Measurements from ENCODE around the gene NYAP2. TPM values are rescaled to one million over a fixed set of nuclear protein-coding genes. Genes with fewer than 3 reads are reported as not detected.

NYAP2 gene
- polyA plus RNA-seq, 1 donor = 0.40 TPM

DNA sequence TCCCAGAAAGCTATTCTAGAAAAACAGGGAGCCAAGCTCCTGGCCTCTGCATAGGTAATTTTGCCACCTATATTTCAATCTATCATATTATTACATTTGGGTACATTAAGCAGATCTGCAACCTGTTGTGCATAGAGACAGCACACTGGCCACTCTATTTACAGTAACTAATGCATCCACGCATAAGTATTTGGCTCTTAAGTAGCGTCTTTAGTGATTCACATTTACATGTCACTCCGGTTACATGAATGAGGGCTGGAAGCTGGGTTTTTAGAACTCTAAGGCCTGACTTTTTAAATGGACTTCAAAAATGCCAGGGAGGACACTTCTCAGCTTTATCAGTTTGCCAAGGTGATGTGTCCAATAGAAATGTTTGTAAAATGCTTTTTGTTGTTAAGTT is 97.7 kb downstream of the NYAP2 start:
- no peak overlapping the region for H3K27ac ChIP-seq (ENCODE audit: low read length)
- H3K27me3 ChIP-seq (ENCODE audit: control insufficient read depth, insufficient read depth, low read length) = no peaks in the 10 kb centered on the region
- no peak overlapping the region for H3K4me3 ChIP-seq (ENCODE audit: low read length)
- H3K4me1 ChIP-seq (ENCODE audit: control insufficient read depth, insufficient read depth, low read length) = no peaks in the 10 kb centered on the region
- no peak for DNase-seq
- WGBS (ENCODE audit: insufficient coverage, low lambda C conversion rate) = 100% methylated on average over 1 of the region's 3 CpGs
- H3K36me3 ChIP-seq (ENCODE audit: control insufficient read depth, insufficient read depth, low read length) = no peaks in the 10 kb centered on the region
- no peaks in the 10 kb centered on the region for H3K9me3 ChIP-seq (ENCODE audit: control insufficient read depth, low read depth, low read length)

DNA sequence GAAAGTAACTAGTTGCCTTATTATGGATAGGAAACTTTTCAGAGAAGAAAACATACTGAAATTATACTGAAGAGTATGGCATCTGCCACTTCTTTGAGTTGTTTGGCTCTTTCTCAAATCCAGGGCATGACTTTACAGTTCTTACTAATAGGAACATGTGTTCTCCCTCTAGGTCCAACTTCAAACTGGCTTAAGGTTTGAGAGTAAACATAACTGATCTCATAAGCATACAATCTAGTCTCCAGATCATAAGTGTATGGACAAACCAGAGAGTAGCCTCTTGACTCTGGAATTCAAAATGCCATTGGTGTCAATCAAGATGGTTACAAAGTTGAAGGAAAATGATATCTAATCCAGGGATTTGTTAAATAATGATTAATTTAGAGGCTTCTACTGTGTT is 101.5 kb downstream of the NYAP2 start:
- no peaks in the 10 kb centered on the region for H3K4me1 ChIP-seq (ENCODE audit: control insufficient read depth, insufficient read depth, low read length)
- DNase-seq = no peak
- no peaks in the 10 kb centered on the region for H3K36me3 ChIP-seq (ENCODE audit: control insufficient read depth, insufficient read depth, low read length)
- no peaks in the 10 kb centered on the region for H3K27me3 ChIP-seq (ENCODE audit: control insufficient read depth, insufficient read depth, low read length)
- H3K4me3 ChIP-seq (ENCODE audit: low read length) = no peak overlapping the region
- H3K27ac ChIP-seq (ENCODE audit: low read length) = no peak overlapping the region
- H3K9me3 ChIP-seq (ENCODE audit: control insufficient read depth, low read depth, low read length) = no peaks in the 10 kb centered on the region

DNA sequence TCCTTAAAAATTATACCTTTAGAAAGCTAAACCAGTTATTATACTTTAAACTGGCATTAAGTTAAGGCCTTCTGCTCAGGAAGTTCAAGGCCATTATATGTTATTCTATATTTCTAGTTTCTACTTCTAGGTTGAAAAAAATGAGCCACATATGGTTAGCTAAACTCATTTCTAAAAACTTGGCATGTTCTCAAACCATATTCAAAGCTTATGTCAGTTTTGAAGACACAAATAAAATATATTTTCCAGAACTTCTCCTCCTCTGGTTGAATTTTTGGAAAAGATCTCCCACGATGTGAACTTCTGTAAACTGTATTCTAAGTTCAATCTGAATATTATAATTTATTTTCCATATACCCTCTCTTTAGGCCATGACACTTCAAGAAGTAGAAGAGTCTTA is 103.5 kb downstream of the NYAP2 start:
- Histone ChIP-seq H3K9me3 (ENCODE audit: control insufficient read depth, low read depth, low read length) (no peaks in the 10 kb centered on the region), H3K27ac (ENCODE audit: low read length) (no peak overlapping the region), H3K36me3 (ENCODE audit: control insufficient read depth, insufficient read depth, low read length) (no peaks in the 10 kb centered on the region), H3K27me3 (ENCODE audit: control insufficient read depth, insufficient read depth, low read length) (peaks cover 2% of the 10 kb centered on the region), H3K4me1 (ENCODE audit: control insufficient read depth, insufficient read depth, low read length) (no peaks in the 10 kb centered on the region), H3K4me3 (ENCODE audit: low read length) (no peak overlapping the region)
- no peak for DNase-seq
- no CpG with 5 or more reads among the region's 1 CpG for WGBS (ENCODE audit: insufficient coverage, low lambda C conversion rate)

DNA sequence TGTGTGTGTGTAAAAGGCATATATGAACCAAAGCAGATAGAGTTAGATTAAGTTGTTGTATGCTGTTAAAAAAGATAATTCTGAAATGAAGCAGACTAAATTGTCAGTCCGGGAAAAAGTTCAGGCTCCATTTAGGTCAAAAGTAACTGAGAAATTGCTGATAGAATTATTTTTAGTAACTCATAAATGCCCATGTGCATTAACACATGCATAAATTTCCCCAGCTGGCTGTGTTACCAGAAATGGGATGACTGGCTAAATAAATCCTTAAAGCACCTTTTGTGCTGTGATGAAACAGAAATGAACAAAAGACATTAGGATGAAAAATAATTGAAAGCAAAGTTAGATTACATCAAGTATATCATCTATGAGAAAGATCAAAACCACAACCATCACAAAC is 111.3 kb downstream of the NYAP2 start:
- Histone ChIP-seq H3K9me3 (ENCODE audit: control insufficient read depth, low read depth, low read length) (no peaks in the 10 kb centered on the region), H3K36me3 (ENCODE audit: control insufficient read depth, insufficient read depth, low read length) (no peaks in the 10 kb centered on the region), H3K4me3 (ENCODE audit: low read length) (no peak overlapping the region), H3K27ac (ENCODE audit: low read length) (no peak overlapping the region), H3K27me3 (ENCODE audit: control insufficient read depth, insufficient read depth, low read length) (peaks cover 2% of the 10 kb centered on the region), H3K4me1 (ENCODE audit: control insufficient read depth, insufficient read depth, low read length) (no peaks in the 10 kb centered on the region)
- no peak for DNase-seq
- no CpG with 5 or more reads among the region's 1 CpG for WGBS (ENCODE audit: insufficient coverage, low lambda C conversion rate)

DNA sequence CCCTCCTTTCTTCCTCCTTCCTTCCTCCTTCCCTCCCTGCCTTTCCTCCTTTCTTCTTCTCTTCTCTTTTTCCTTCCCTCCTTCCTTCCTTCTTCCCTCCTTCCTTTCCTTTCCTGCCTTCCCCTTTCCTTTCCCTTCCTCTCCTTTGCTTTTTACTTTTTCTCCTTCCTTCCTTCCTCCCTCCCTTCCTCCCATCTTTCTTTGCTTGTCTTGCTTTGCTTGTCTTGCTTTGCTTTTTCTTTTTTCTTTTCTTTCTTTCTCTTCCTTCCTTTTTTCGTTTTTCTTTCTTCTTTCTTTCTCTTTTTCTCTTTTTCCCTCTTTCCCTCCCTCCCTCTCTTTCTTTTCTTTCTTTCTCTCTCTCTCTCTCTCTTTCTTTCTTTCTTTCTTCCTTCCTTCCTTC is 113.0 kb downstream of the NYAP2 start:
- Histone ChIP-seq H3K27ac (ENCODE audit: low read length) (no peak overlapping the region), H3K36me3 (ENCODE audit: control insufficient read depth, insufficient read depth, low read length) (no peaks in the 10 kb centered on the region)
- WGBS (ENCODE audit: insufficient coverage, low lambda C conversion rate) = 59% methylated on average over 1 of the region's 1 CpG

DNA sequence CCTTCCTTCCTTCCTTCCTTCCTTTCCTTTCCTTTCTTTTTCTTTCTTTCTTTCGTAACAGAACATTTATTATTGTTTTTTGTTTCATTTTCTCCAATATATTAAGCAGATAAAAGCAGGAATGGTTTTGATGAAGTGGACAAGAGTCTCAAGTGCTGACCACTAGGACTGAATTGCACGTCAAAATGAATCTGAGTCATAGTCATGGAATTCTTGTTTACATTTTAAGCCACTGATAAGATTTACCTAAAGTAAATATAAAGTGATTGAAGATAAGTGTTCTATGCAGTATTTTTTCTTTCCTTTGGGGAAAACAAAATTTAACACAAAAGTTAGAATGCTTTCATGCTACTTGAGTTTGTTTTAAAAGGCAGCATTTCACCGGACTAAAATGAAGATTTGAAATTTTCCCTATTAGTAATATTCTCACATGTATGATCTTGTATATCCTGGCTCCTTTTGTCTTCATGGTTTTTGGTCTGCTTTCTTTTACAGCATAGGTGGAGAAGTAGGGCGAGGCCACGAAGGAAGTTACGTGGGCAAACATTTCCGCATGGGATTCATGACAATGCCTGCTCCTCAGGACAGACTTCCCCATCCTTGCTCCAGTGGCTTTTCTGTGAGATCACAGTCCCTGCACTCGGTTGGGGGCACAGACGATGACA is 113.5 kb downstream of the NYAP2 start:
- Histone ChIP-seq H3K27ac (ENCODE audit: low read length) (no peak overlapping the region), H3K36me3 (ENCODE audit: control insufficient read depth, insufficient read depth, low read length) (no peaks in the 10 kb centered on the region), H3K9me3 (ENCODE audit: control insufficient read depth, low read depth, low read length) (no peaks in the 10 kb centered on the region), H3K4me1 (ENCODE audit: control insufficient read depth, insufficient read depth, low read length) (no peaks in the 10 kb centered on the region), H3K4me3 (ENCODE audit: low read length) (no peak overlapping the region), H3K27me3 (ENCODE audit: control insufficient read depth, insufficient read depth, low read length) (no peaks in the 10 kb centered on the region)
- 60% methylated on average over 3 of the region's 9 CpGs for WGBS (ENCODE audit: insufficient coverage, low lambda C conversion rate)
- no peak for DNase-seq

More for the DNA sequence above, 113.0 kb downstream of the NYAP2 start:
- H3K9me3 ChIP-seq (ENCODE audit: control insufficient read depth, low read depth, low read length) = no peaks in the 10 kb centered on the region
- no peak overlapping the region for H3K4me3 ChIP-seq (ENCODE audit: low read length)
- DNase-seq = no peak
- no peaks in the 10 kb centered on the region for H3K4me1 ChIP-seq (ENCODE audit: control insufficient read depth, insufficient read depth, low read length)
- H3K27me3 ChIP-seq (ENCODE audit: control insufficient read depth, insufficient read depth, low read length) = no peaks in the 10 kb centered on the region

DNA sequence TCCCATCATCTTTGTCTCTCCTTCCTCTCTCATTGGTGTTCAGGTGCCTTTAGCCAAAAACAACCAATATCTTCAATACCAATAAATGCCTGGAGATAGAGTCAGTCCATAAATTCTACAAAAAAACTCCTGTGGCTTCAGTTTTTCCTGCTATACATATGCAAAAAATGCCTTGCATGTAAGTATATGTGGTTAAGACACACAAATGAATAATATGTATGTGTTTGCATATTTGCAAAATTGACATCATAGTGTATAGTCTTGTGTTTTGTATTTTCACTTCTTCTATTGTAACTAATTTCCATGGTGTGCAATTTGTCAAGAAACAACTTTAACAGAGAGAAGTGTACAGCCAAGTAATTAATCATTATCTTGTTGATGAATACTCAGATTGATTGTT is 115.5 kb downstream of the NYAP2 start:
- no peak for DNase-seq
- Histone ChIP-seq H3K9me3 (ENCODE audit: control insufficient read depth, low read depth, low read length) (no peaks in the 10 kb centered on the region), H3K4me1 (ENCODE audit: control insufficient read depth, insufficient read depth, low read length) (no peaks in the 10 kb centered on the region), H3K36me3 (ENCODE audit: control insufficient read depth, insufficient read depth, low read length) (no peaks in the 10 kb centered on the region), H3K4me3 (ENCODE audit: low read length) (no peak overlapping the region), H3K27ac (ENCODE audit: low read length) (no peak overlapping the region), H3K27me3 (ENCODE audit: control insufficient read depth, insufficient read depth, low read length) (no peaks in the 10 kb centered on the region)

DNA sequence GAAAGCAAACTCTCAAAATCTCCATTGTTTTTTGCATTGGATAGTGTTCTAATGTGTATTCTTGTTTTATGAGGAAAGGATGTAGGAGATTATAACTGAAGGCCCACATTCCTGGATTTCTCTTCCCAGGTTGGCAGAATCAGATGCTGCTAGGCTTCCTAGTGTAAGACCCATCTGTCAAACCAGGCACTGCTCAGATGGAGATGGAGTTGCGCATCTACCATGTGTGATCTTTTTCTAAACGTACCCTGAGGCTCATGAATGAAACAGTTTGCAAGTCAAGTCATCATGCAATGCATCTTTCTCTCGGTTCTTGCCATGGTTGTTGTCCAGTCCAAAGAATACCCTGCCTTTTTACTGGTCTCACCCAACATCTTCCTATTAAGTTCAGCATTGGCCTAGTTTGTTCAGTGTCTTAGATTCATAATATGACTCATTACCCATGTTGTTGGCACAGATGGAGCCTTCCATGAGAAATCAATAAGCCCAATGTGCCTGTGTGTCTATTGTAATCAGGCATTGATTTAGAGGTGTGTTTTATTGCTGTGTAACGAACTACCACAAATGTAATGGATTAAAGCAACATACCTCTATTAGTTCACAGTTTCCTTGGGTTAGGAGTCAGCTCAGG is 127.4 kb downstream of the NYAP2 start:
- H3K4me1 ChIP-seq (ENCODE audit: control insufficient read depth, insufficient read depth, low read length) = no peaks in the 10 kb centered on the region
- no peak for DNase-seq
- no peaks in the 10 kb centered on the region for H3K9me3 ChIP-seq (ENCODE audit: control insufficient read depth, low read depth, low read length)
- H3K27me3 ChIP-seq (ENCODE audit: control insufficient read depth, insufficient read depth, low read length) = no peaks in the 10 kb centered on the region
- H3K36me3 ChIP-seq (ENCODE audit: control insufficient read depth, insufficient read depth, low read length) = no peaks in the 10 kb centered on the region
- H3K4me3 ChIP-seq (ENCODE audit: low read length) = no peak overlapping the region
- no peak overlapping the region for H3K27ac ChIP-seq (ENCODE audit: low read length)
- WGBS (ENCODE audit: insufficient coverage, low lambda C conversion rate) = 80% methylated on average over 1 of the region's 4 CpGs

DNA sequence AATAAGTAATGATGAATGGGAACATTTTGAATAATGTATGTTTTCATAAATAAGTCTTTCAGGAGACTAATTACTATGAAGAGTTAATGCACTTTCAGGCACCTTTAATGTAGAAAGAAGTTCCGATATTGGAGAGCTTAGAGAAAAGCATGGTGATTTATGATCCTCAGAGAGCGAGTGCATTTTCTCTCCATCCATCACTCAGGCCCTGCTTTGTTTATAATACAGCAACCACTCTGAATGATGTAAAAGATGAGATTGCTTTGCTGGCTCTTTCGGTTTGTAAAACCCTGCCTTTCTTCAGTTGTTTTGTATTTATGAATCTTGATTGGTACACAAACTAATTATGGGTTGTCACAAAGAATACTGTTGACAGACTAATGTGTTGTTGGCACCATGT is 132.0 kb downstream of the NYAP2 start:
- H3K4me3 ChIP-seq (ENCODE audit: low read length) = no peak overlapping the region
- no peaks in the 10 kb centered on the region for H3K4me1 ChIP-seq (ENCODE audit: control insufficient read depth, insufficient read depth, low read length)
- H3K36me3 ChIP-seq (ENCODE audit: control insufficient read depth, insufficient read depth, low read length) = no peaks in the 10 kb centered on the region
- no CpG with 5 or more reads among the region's 3 CpGs for WGBS (ENCODE audit: insufficient coverage, low lambda C conversion rate)
- no peaks in the 10 kb centered on the region for H3K27me3 ChIP-seq (ENCODE audit: control insufficient read depth, insufficient read depth, low read length)
- no peaks in the 10 kb centered on the region for H3K9me3 ChIP-seq (ENCODE audit: control insufficient read depth, low read depth, low read length)
- DNase-seq = no peak
- no peak overlapping the region for H3K27ac ChIP-seq (ENCODE audit: low read length)

DNA sequence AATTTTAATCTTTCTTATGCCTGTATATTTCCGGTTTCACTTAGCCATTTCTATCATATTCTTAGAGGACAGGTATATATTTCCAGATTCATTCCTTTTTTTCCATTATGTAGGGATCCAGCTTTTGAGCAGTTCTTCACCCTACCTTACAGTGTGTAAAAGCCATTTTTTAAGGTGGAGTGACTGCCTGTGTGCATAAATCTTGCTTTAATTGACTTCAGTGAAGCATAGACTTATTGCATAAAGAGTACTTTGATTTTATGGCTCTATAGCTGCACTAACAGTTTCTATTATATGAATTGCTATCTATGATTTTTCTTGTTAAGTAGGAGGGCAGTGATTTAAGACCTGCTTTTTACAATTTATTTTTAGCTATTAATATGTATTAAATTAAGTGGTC is 132.6 kb downstream of the NYAP2 start:
- DNase-seq = no peak
- Histone ChIP-seq H3K27me3 (ENCODE audit: control insufficient read depth, insufficient read depth, low read length) (no peaks in the 10 kb centered on the region), H3K9me3 (ENCODE audit: control insufficient read depth, low read depth, low read length) (no peaks in the 10 kb centered on the region), H3K27ac (ENCODE audit: low read length) (no peak overlapping the region), H3K4me3 (ENCODE audit: low read length) (no peak overlapping the region), H3K4me1 (ENCODE audit: control insufficient read depth, insufficient read depth, low read length) (no peaks in the 10 kb centered on the region), H3K36me3 (ENCODE audit: control insufficient read depth, insufficient read depth, low read length) (no peaks in the 10 kb centered on the region)
- WGBS (ENCODE audit: insufficient coverage, low lambda C conversion rate) = 100% methylated on average over 1 of the region's 1 CpG

DNA sequence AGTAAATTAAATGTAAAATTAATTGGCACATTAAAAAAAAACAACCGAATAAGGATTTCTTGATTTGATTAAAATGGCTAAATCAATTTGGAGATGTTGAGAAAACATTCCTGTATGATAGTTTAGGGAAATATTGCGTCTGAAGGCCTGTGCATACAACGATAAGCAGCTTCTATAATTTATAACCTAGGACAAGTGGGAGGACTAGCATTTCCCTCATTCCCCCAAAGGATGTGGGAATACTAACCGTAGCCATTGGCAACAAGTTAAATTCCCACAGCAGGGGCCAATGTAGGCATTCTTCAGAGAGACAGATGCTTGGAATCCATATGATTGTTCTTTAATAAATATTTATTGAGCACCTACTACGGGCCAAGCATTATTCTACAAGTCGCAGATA is 134.5 kb downstream of the NYAP2 start:
- WGBS (ENCODE audit: insufficient coverage, low lambda C conversion rate) = 100% methylated on average over 3 of the region's 6 CpGs

More for the DNA sequence above, 134.5 kb downstream of the NYAP2 start:
- Histone ChIP-seq H3K36me3 (ENCODE audit: control insufficient read depth, insufficient read depth, low read length) (no peaks in the 10 kb centered on the region), H3K4me1 (ENCODE audit: control insufficient read depth, insufficient read depth, low read length) (no peaks in the 10 kb centered on the region), H3K27me3 (ENCODE audit: control insufficient read depth, insufficient read depth, low read length) (no peaks in the 10 kb centered on the region), H3K27ac (ENCODE audit: low read length) (no peak overlapping the region), H3K9me3 (ENCODE audit: control insufficient read depth, low read depth, low read length) (no peaks in the 10 kb centered on the region), H3K4me3 (ENCODE audit: low read length) (no peak overlapping the region)
- no peak for DNase-seq

Data from large intestine (tissue), 3 donors.